DMS153 (cell line): ENCODE results near the gene MUC5AC.
"Not testable (repeated sequence)": the region's sequence is repeated elsewhere in the genome, so short reads cannot be mapped to it uniquely, and the experiment has no call there.

Source experiments
- DNase-seq: peaks from one replicate; lab custom pipeline; 2025; lab: John Stamatoyannopoulos, UW

Gene MUC5AC

GRCh38 chr11:1162491-1163311 is 4.9 kb downstream of the MUC5AC start:
- no peak for DNase-seq

- DNase-seq = no peak
Observed at GRCh38 chr11:1163321-1163910, 5.7 kb downstream of the MUC5AC start.

GRCh38 chr11:1163911-1164735 is 6.4 kb downstream of the MUC5AC start:
- DNase-seq = no peak

GRCh38 chr11:1164779-1165255 is 7.1 kb downstream of the MUC5AC start:
- DNase-seq = not testable (repeated sequence)

- DNase-seq = no peak
Observed at GRCh38 chr11:1165256-1166041, 7.7 kb downstream of the MUC5AC start.

- DNase-seq = no peak
Observed at GRCh38 chr11:1167256-1167655, 9.5 kb downstream of the MUC5AC start.

- DNase-seq = no peak
Observed at GRCh38 chr11:1167751-1168231, 10.0 kb downstream of the MUC5AC start.

- DNase-seq = no peak
Observed at GRCh38 chr11:1168256-1168655, 10.5 kb downstream of the MUC5AC start.

- no peak for DNase-seq
Observed at GRCh38 chr11:1168721-1169161, 11.0 kb downstream of the MUC5AC start.

- no peak for DNase-seq
Observed at GRCh38 chr11:1171223-1171984, 13.7 kb downstream of the MUC5AC start.

GRCh38 chr11:1171985-1172728 is 14.4 kb downstream of the MUC5AC start:
- no peak for DNase-seq

- no peak for DNase-seq
Observed at GRCh38 chr11:1172729-1173117, 15.0 kb downstream of the MUC5AC start.

- not testable (repeated sequence) for DNase-seq
Observed at GRCh38 chr11:1173396-1173795, 15.6 kb downstream of the MUC5AC start.

GRCh38 chr11:1174441-1175370 is 17.0 kb downstream of the MUC5AC start:
- DNase-seq = no peak

GRCh38 chr11:1175461-1176223 is 17.9 kb downstream of the MUC5AC start:
- DNase-seq = no peak

GRCh38 chr11:1176224-1177019 is 18.7 kb downstream of the MUC5AC start:
- DNase-seq = no peak

- DNase-seq = no peak
Observed at GRCh38 chr11:1177020-1177770, 19.4 kb downstream of the MUC5AC start.
